Nephron progenitor cell (in vitro differentiated cells): ENCODE data around the gene DAD1.
"Not testable (repeated sequence)": the region's sequence is repeated elsewhere in the genome, so short reads cannot be mapped to it uniquely, and the experiment has no call there.

Experiments used
- DNase-seq: peaks from one replicate; pipeline ENCODE4 v3.0.0; 2021
- H3K27ac Mint-ChIP-seq: 2 replicates; pipeline ENCODE4 v1.8.0; 2021; ENCODE audit warnings: mild to moderate bottlenecking, moderate library complexity, mixed read lengths
- H3K27me3 Mint-ChIP-seq: 2 replicates; pipeline ENCODE4 v1.8.0; 2021; ENCODE audit warnings: mild to moderate bottlenecking, low read depth, mixed read lengths; ENCODE audit not compliant: poor library complexity
- H3K36me3 Mint-ChIP-seq: 2 replicates; pipeline ENCODE4 v1.8.0; 2021; ENCODE audit warnings: low read depth, mixed read lengths
- H3K4me1 Mint-ChIP-seq: 2 replicates; pipeline ENCODE4 v1.8.0; 2021; ENCODE audit warnings: mixed read lengths
- H3K4me3 Mint-ChIP-seq: 2 replicates; pipeline ENCODE4 v1.8.0; 2021; ENCODE audit warnings: mild to moderate bottlenecking, moderate library complexity, mixed read lengths
- H3K9me3 Mint-ChIP-seq: 2 replicates; pipeline ENCODE4 v1.8.0; 2021; ENCODE audit warnings: mild to moderate bottlenecking, moderate library complexity, mixed read lengths
- CTCF ChIP-seq: fragments of 200-600 bp; sonication (generic); IDR thresholded peaks from 2 replicates; pipeline ENCODE4 v1.5.0; 2021; ENCODE audit warnings: antibody characterized with exemption

The DAD1 gene

DNA sequence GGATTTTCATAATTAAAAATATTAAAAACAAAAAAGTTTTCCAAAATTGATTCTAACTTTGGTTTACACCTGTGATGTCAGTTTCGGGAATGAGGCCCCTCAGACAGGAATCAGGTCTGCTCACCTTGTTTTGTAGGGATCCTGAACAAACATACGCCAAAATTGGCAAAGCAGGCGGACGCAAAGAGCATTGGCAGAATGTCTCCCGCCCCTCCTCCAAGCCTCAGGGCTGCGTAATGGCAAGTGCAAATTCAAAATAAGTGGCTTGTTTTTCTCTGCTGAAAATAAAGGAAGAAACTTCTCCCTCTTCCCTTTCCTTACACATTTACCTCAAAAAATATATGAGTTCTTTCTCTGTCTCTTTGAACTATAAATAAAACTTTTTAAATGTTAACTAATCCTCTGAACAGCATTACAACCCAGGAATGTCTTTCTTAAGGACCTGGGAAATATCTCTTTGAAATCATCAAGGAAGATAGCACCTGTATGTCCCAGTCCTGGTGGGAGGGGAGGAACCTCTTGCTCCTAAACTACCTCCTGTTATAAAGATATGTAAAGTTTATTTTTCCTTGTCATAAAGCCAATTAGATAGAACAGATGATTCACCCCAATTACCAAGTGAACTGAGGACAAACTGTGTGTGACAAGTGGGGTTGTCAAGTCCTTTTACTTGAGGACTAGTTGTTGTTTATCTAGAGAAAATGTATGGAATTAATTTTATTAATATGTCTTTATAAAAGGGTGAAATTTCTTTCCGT, 38.7 kb upstream of the DAD1 start:
- H3K36me3 Mint-ChIP-seq, result no peaks in the 10 kb centered on the region
- no peak overlapping the region for H3K27ac Mint-ChIP-seq
- H3K4me1 Mint-ChIP-seq, result no peaks in the 10 kb centered on the region
- no peak for TF ChIP-seq CTCF
- H3K4me3 Mint-ChIP-seq, result no peak overlapping the region
- DNase-seq, result no peak
- peaks cover 6% of the 10 kb centered on the region for H3K27me3 Mint-ChIP-seq
- peaks cover 22% of the 10 kb centered on the region for H3K9me3 Mint-ChIP-seq

DNA sequence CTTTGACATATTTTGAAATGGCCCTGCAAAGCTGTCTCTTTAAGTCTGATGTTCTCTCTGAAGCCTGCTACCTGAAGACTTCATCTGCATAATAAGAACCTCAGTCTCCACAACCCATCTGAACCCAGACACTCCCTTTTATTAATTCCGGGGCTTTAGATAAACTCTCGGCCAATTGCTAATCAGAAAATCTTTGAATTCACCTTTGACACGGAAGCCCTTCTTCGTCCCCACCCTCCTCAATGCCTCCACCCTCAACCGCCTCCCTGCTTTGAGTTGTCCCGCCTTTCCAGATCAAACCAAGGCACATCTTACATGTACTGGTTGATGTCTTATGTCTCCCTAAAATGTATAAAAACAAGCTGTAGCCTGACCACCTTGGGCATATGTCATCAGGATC, 37.6 kb upstream of the DAD1 start:
- no peak overlapping the region for H3K27ac Mint-ChIP-seq
- no peak for DNase-seq
- TF ChIP-seq CTCF, result no peak
- H3K4me1 Mint-ChIP-seq, result no peaks in the 10 kb centered on the region
- peaks cover 19% of the 10 kb centered on the region for H3K9me3 Mint-ChIP-seq
- H3K36me3 Mint-ChIP-seq, result peaks cover 2% of the 10 kb centered on the region
- H3K27me3 Mint-ChIP-seq, result peaks cover 6% of the 10 kb centered on the region
- H3K4me3 Mint-ChIP-seq, result no peak overlapping the region

DNA sequence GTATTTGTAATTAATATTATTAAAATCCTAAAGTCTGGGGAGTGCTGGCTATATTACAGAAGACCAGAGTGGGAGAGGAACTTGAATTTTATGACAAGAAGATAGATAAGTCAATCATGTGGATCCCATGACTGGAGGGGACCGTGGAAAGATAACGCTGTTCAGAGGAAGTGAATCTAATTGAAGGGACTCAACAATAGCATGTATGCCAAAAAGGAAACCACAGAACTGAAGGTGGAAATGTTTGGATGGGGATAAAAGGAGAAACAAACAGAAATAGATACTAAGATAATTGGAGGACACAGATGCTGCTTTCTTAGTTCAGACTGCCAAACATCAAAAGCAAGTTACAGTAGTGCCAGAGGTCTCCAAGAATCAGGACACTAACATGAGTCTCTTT, 34.0 kb upstream of the DAD1 start:
- peaks cover 27% of the 10 kb centered on the region for H3K9me3 Mint-ChIP-seq

GRCh38 chr14:22622255-22622654, 33.2 kb upstream of the DAD1 start:
- H3K9me3 Mint-ChIP-seq, result peaks cover 32% of the 10 kb centered on the region
- peaks cover 6% of the 10 kb centered on the region for H3K36me3 Mint-ChIP-seq
- H3K27me3 Mint-ChIP-seq, result no peaks in the 10 kb centered on the region
- H3K4me1 Mint-ChIP-seq, result no peaks in the 10 kb centered on the region
- no peak overlapping the region for H3K27ac Mint-ChIP-seq
- TF ChIP-seq CTCF, result no peak
- DNase-seq, result no peak
- H3K4me3 Mint-ChIP-seq, result no peak overlapping the region

More for the DNA sequence above, 34.0 kb upstream of the DAD1 start:
- no peak for DNase-seq
- Mint-ChIP-seq H3K4me3 (no peak overlapping the region), H3K27ac (no peak overlapping the region), H3K36me3 (peaks cover 6% of the 10 kb centered on the region), H3K27me3 (no peaks in the 10 kb centered on the region), H3K4me1 (no peaks in the 10 kb centered on the region)
- TF ChIP-seq CTCF, result no peak

DNA sequence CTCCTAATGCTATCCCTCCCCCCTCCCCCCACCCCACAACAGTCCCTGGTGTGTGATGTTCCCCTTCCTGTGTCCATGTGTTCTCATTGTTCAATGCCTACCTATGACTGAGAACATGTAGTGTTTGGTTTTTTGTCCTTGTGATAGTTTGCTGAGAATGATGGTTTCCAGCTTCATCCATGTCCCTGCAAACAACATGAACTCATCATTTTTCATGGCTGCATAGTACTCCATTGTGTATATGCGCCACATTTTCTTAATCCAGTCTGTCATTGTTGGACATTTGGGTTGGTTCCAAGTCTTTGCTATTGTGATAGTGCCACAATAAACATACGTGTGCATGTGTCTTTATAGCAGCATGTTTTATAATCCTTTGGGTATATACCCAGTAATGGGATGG, 26.7 kb upstream of the DAD1 start:
- Mint-ChIP-seq H3K36me3 (peaks cover 14% of the 10 kb centered on the region), H3K9me3 (peaks cover 29% of the 10 kb centered on the region), H3K4me1 (peaks cover 23% of the 10 kb centered on the region)
- DNase-seq, H3K27ac Mint-ChIP-seq, H3K27me3 Mint-ChIP-seq, H3K4me3 Mint-ChIP-seq: not testable (repeated sequence)

DNA sequence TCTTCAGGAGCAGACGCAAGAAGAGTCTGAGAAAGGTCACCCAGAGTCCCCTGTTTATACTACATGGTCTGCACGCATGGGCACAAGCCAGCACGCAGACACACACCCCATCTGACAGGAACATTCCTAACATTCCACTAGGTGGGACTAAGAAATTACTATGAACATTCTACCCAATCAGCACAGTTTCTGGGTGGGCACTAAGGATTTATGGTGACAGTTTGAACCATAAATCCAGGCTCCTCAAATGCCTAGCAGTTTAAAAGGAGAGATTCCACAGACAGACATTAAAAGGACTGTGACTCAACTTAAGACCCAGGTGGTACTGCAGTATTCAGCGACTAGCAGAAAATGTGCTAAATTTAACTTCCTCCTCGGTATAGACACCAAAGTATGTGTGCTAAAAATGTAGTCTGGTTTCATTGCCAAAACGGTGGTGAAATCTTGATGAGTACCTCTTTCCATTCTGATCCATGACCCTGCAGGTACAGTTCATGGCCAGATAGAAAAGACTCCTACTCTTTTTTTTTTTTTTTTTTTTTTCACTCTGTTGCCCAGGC, 25.3 kb upstream of the DAD1 start:
- no peaks in the 10 kb centered on the region for H3K27me3 Mint-ChIP-seq
- peak; percentile 62 for DNase-seq
- no peak for TF ChIP-seq CTCF
- peaks cover 23% of the 10 kb centered on the region for H3K4me1 Mint-ChIP-seq
- H3K27ac Mint-ChIP-seq, result peak overlapping the region; percentile 98
- H3K9me3 Mint-ChIP-seq, result peaks cover 16% of the 10 kb centered on the region
- peaks cover 26% of the 10 kb centered on the region for H3K36me3 Mint-ChIP-seq
- peak overlapping the region; percentile 7 for H3K4me3 Mint-ChIP-seq
